ENCODE data around the gene MOV10L1. TPM values are rescaled to one million over a fixed set of nuclear protein-coding genes. Genes with fewer than 3 reads are reported as not detected.
A peak's percentile ranks its signal among the peaks of the same experiment; 100 is the strongest.

The MOV10L1 gene
- total and polyA plus RNA-seq, 9 of the 15 experiments (the other 6 are each of a cell fraction or from before 2014, with no cell fraction given), result 0.06 to 0.43 (median 0.15) TPM

- TF ChIP-seq PKNOX1 (IDR thresholded peaks at IDR 0.05), result peak; percentile 98
- no peak for TF ChIP-seq ZNF384 (IDR thresholded peaks at IDR 0.05; ENCODE audit: low read depth, low read length)
- TF ChIP-seq SP1 (CRISPR knock-in tag; IDR thresholded peaks at IDR 0.05), result peak; percentile 34; the same call in 1 of the 2 replicates
- peak in 2 of 3 experiments; percentile 65 to 67 for TF ChIP-seq YY1 (IDR thresholded peaks at IDR 0.05; ENCODE audit: borderline replicate concordance in 1 of 3, control insufficient read depth in 1 of 3, extremely low read depth in 1 of 3, insufficient read depth in 3 of 3, insufficient read length in 1 of 3, insufficient replicate concordance in 2 of 3, low read depth in 1 of 3, low read length in 2 of 3)
- peak; percentile 61 for TF ChIP-seq CREM (IDR thresholded peaks at IDR 0.05; ENCODE audit: low read depth)
- 0 out of 2 replicates have a peak, but pooled peaks have one; percentile 18 for TF ChIP-seq EGR1 (conservative IDR thresholded peaks at IDR 0.05)
- TF ChIP-seq RBM25 (IDR thresholded peaks at IDR 0.05; ENCODE audit: low read depth, low read length, severe bottlenecking), result peak; percentile 99
- TF ChIP-seq CCAR2 (IDR thresholded peaks at IDR 0.05; ENCODE audit: low read depth, low read length), result no peak
- TF ChIP-seq ATF7 (IDR thresholded peaks at IDR 0.05), result peak; percentile 24
- TF ChIP-seq ATF1 (CRISPR knock-in tag; IDR thresholded peaks at IDR 0.05), result no peak
- TF ChIP-seq ATF1 (tag; IDR thresholded peaks at IDR 0.05), result peak; percentile 59
- TF ChIP-seq CXXC5 (CRISPR knock-in tag; IDR thresholded peaks at IDR 0.05), result peak; percentile 62
- no peak for TF ChIP-seq DEAF1 (CRISPR knock-in tag; IDR thresholded peaks at IDR 0.05)
- TF ChIP-seq RBM22 (IDR thresholded peaks at IDR 0.05; ENCODE audit: low read depth, low read length, poor library complexity, severe bottlenecking), result peak; percentile 7
- no peak for TF ChIP-seq STAT5B (CRISPR knock-in tag; IDR thresholded peaks at IDR 0.05)
- peak; percentile 93 for TF ChIP-seq ZBTB40 (IDR thresholded peaks at IDR 0.05)
- TF ChIP-seq ZBTB40 (CRISPR knock-in tag; IDR thresholded peaks at IDR 0.05), result no peak
Measured at GRCh38 chr22:50200461-50201190, 110.8 kb downstream of the MOV10L1 start, which contains the start of gene SELENOO (continued).

Measured in K562 (cell line).